Peyer's patch (tissue), 4 donors: ENCODE measurements around the gene ACAA2. TPM values are rescaled to one million over a fixed set of nuclear protein-coding genes. Genes with fewer than 3 reads are reported as not detected.

ENCODE experiments used
- DNase-seq, 3 donors: peaks; one replicate each; pipeline ENCODE4 v3.0.0-alpha.2; 2017 to 2019
- H3K27ac ChIP-seq, 4 donors: fragments of 200-600 bp; sonication (generic); one replicate each; pipeline ENCODE4 v1.5.1; 2016 to 2019
- H3K27me3 ChIP-seq, 2 donors: fragments of 200-600 bp; sonication (generic); one replicate each; pipeline ENCODE4 v1.5.1; 2019
- H3K36me3 ChIP-seq, 3 donors: fragments of 200-600 bp; sonication (generic); one replicate each; pipeline ENCODE4 v1.5.1; 2016 to 2019
- H3K4me1 ChIP-seq, 4 donors: fragments of 200-600 bp; sonication (generic); one replicate each; pipeline ENCODE4 v1.5.1; 2016 to 2019
- H3K4me3 ChIP-seq, 4 donors: fragments of 200-600 bp; sonication (generic); 1 replicate in 3 of 4; 2 replicates in 1 of 4; pipeline ENCODE4 v1.5.1; 2016 to 2019; ENCODE audit warnings: mild to moderate bottlenecking in 1 of 4
- H3K9me3 ChIP-seq, 4 donors: fragments of 200-600 bp; sonication (generic); one replicate each; pipeline ENCODE4 v1.5.1; 2016 to 2019; ENCODE audit warnings: mild to moderate bottlenecking in 1 of 4
- CTCF ChIP-seq, 6 experiments: fragments of 450-650 bp in 4 of 6; fragments of 200-600 bp in 2 of 6; sonication (generic) in 1 of 6; IDR thresholded peaks; one replicate each; pipeline ENCODE4 v1.5.1; 2017 to 2019; ENCODE audit warnings: antibody characterized with exemption in 6 of 6, mild to moderate bottlenecking in 3 of 6, moderate library complexity in 1 of 6
- POLR2A ChIP-seq, 2 donors: fragments of 450-650 bp; IDR thresholded peaks; one replicate each; pipeline ENCODE4 v1.5.1; 2017; ENCODE audit warnings: antibody characterized with exemption in 2 of 2, mild to moderate bottlenecking in 2 of 2, moderate library complexity in 2 of 2
- total RNA-seq, 4 donors: library from RNA; depleted of rRNA; stranded (reverse); fragments of >200 nt; gene quantifications; one replicate each; pipeline ENCODE4 v1.1.0, GENCODE V29; 2016

ACAA2 gene
- total RNA-seq, 4 donors from 2014 or later = 97.4 to 257 (median 143) TPM

DNA sequence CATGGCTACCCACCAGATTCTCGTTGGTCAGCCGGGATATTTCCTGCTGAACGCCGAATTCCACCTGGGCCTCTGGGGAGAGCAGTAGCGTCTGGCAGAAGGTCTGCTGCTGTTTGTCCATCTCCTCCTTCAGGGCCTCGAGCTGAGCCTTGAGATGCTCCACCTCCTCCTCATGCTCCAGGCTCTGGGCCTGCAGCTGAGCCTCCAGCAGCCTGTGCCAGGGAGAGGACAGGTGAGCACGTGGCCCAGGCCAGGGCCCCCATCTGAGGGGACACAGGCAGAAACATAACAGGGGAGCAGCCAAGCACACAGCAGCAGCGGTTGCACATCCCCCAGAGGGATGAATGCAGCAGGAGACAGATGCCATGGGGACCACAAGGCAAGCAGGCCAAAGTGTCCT lies 40.1 kb upstream of the ACAA2 start:
- peaks cover 0 to 16% (median 3%) of the 10 kb centered on the region in 4 donors for H3K4me1 ChIP-seq
- H3K9me3 ChIP-seq = no peaks in the 10 kb centered on the region
- no peak for TF ChIP-seq CTCF (IDR thresholded peaks at IDR 0.05)
- TF ChIP-seq POLR2A (IDR thresholded peaks at IDR 0.05) = no peak
- peaks cover 0 to 11% (median 0%) of the 10 kb centered on the region in 3 donors for H3K36me3 ChIP-seq
- H3K4me3 ChIP-seq = no peak overlapping the region
- DNase-seq = peak in 1 of 3 donors; percentile 0
- H3K27me3 ChIP-seq = no peaks in the 10 kb centered on the region
- no peak overlapping the region for H3K27ac ChIP-seq

DNA sequence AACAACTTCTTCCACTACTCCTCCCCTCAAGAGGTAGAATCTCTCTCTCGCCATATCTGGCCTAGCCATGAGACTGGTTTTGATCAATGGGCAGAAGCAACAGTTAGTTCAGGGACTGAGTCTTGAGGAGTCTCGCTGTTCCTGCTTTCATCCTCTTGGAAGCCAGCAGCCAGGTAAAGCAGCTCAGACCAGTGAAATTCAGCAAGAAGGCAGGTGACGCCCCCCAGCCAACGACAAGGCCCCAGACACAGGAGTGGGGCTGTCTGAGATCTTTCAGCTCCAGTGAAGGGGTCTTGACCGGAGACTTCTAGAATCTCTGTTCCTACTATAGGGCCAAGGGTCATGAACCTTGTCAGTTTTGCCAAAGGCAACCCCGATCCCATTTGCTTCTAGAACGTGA lies 39.7 kb upstream of the ACAA2 start:
- no peak for DNase-seq
- Histone ChIP-seq H3K9me3 (no peaks in the 10 kb centered on the region), H3K4me3 (no peak overlapping the region), H3K27me3 (no peaks in the 10 kb centered on the region), H3K27ac (no peak overlapping the region), H3K36me3 (peaks cover 0 to 11% (median 0%) of the 10 kb centered on the region in 3 donors), H3K4me1 (peaks cover 0 to 16% (median 3%) of the 10 kb centered on the region in 4 donors)
- TF ChIP-seq POLR2A (IDR thresholded peaks at IDR 0.05) (no peak), CTCF (IDR thresholded peaks at IDR 0.05) (no peak)

GRCh38 chr18:49851624-49852023 lies 38.3 kb upstream of the ACAA2 start:
- Histone ChIP-seq H3K4me1 (peaks cover 0 to 12% (median 0%) of the 10 kb centered on the region in 4 donors), H3K27ac (no peak overlapping the region), H3K27me3 (no peaks in the 10 kb centered on the region), H3K4me3 (no peak overlapping the region), H3K36me3 (peaks cover 0 to 19% (median 0%) of the 10 kb centered on the region in 3 donors), H3K9me3 (no peaks in the 10 kb centered on the region)
- TF ChIP-seq CTCF (IDR thresholded peaks at IDR 0.05) = no peak
- TF ChIP-seq POLR2A (IDR thresholded peaks at IDR 0.05) = no peak
- DNase-seq = no peak

- Histone ChIP-seq H3K4me3 (no peak overlapping the region), H3K4me1 (peaks cover 0 to 18% (median 0%) of the 10 kb centered on the region in 4 donors), H3K9me3 (no peaks in the 10 kb centered on the region), H3K27ac (peak overlapping the region in 2 of 4 donors; percentile 90), H3K27me3 (no peaks in the 10 kb centered on the region), H3K36me3 (peaks cover 0 to 20% (median 0%) of the 10 kb centered on the region in 3 donors)
- no peak for TF ChIP-seq CTCF (IDR thresholded peaks at IDR 0.05)
- no peak for TF ChIP-seq POLR2A (IDR thresholded peaks at IDR 0.05)
- no peak for DNase-seq
Observed at GRCh38 chr18:49850636-49851035, 37.3 kb upstream of the ACAA2 start.

DNA sequence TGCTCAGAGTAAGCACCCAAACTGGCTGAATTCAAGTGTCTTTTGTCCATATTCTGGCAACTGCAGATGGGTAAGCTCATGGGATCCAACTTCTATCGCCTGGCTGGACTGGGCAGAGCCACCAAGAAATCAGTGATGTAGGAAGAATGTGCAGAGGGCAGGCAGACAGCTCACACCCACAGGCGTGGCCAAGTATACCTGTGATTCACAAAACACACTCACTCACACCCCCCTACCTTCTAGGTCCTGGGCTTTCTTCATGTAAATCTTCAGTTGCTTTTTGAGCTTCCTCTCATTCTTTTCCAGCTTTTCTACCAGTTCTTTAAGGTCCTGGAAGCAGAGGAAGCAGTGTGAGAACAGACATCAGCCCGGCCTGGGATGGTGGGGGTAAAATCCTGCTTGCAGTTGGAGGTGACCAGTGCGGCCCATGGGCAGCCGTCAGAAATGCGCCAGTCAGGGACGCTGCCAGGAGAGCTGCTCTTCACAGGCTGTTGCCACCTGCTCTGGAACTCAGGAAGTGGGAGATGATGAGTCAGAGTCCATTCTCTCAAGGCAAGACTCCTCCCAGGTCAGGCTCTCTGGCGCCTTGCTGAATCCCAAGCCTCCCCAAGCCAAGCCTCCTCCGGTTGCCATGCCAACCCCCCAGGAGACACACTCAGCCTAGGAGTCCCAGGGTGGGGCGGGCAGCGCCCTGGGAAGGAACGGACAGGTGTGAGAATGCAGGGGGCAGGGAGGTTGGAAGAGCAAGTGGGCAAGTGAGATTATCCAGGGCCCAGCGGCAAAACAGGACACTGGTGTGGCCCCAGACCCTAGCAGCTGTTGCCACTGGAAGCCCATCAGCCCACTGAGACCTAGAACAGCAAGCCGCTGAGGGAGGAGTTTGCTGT lies 36.2 kb upstream of the ACAA2 start:
- Histone ChIP-seq H3K36me3 (peaks cover 0 to 26% (median 0%) of the 10 kb centered on the region in 3 donors), H3K9me3 (no peaks in the 10 kb centered on the region), H3K27ac (peak overlapping the region in 3 of 4 donors; percentile 70 to 90 (median 90)), H3K27me3 (no peaks in the 10 kb centered on the region), H3K4me3 (peak overlapping the region in 2 of 4 donors; percentile 46 to 48), H3K4me1 (peaks cover 0 to 18% (median 0%) of the 10 kb centered on the region in 4 donors)
- peak in 2 of 3 donors; percentile 93 to 94 for DNase-seq
- TF ChIP-seq CTCF (IDR thresholded peaks at IDR 0.05) (peak in 3 of 6 experiments; percentile 36 to 56 (median 36)), POLR2A (IDR thresholded peaks at IDR 0.05) (peak; percentile 73 to 75)
